Measurements from ENCODE around the gene HRAS. TPM values are rescaled to one million over a fixed set of nuclear protein-coding genes. Genes with fewer than 3 reads are reported as not detected.
A peak's percentile ranks its signal among the peaks of the same experiment; 100 is the strongest.

Gene HRAS
- total RNA-seq, 4 donors from 2014 or later = 82.9 to 131 (median 96.2) TPM

- Histone ChIP-seq H3K4me3 (peak overlapping the region; percentile 91), H3K36me3 (peaks cover 31% of the 10 kb centered on the region), H3K27ac (peak overlapping the region; percentile 20), H3K27me3 (no peaks in the 10 kb centered on the region), H3K9me3 (no peaks in the 10 kb centered on the region), H3K4me1 (peaks cover 52% of the 10 kb centered on the region)
- DNase-seq (ENCODE audit: low spot score in 2 of 2) = peak; percentile 69 to 80
- 78% methylated on average over 18 of the region's 37 CpGs for WGBS
- TF ChIP-seq POLR2AphosphoS5 (IDR thresholded peaks at IDR 0.05) (no peak), POLR2A (IDR thresholded peaks at IDR 0.05) (no peak), EP300 (IDR thresholded peaks at IDR 0.05) (no peak), CTCF (IDR thresholded peaks at IDR 0.05) (no peak)
Measured at GRCh38 chr11:533586-534395, 1.6 kb downstream of the HRAS start.

- no peak for TF ChIP-seq CTCF (IDR thresholded peaks at IDR 0.05)
- TF ChIP-seq POLR2AphosphoS5 (IDR thresholded peaks at IDR 0.05) = no peak
- TF ChIP-seq POLR2A (IDR thresholded peaks at IDR 0.05) = no peak
- no peak for TF ChIP-seq EP300 (IDR thresholded peaks at IDR 0.05)
- Histone ChIP-seq H3K27me3 (no peaks in the 10 kb centered on the region), H3K36me3 (peaks cover 31% of the 10 kb centered on the region), H3K27ac (no peak overlapping the region), H3K4me3 (peak overlapping the region; percentile 91), H3K9me3 (no peaks in the 10 kb centered on the region), H3K4me1 (peaks cover 52% of the 10 kb centered on the region)
- peak; percentile 71 to 79 for DNase-seq (ENCODE audit: low spot score in 2 of 2)
- WGBS = 62% methylated on average over 14 of the region's 33 CpGs
Measured at GRCh38 chr11:532986-533585, 2.3 kb downstream of the HRAS start.

GRCh38 chr11:532527-532985 lies 2.8 kb downstream of the HRAS start:
- no peak for TF ChIP-seq EP300 (IDR thresholded peaks at IDR 0.05)
- no peak for TF ChIP-seq POLR2A (IDR thresholded peaks at IDR 0.05)
- no peak for TF ChIP-seq POLR2AphosphoS5 (IDR thresholded peaks at IDR 0.05)
- TF ChIP-seq CTCF (IDR thresholded peaks at IDR 0.05) = no peak
- no peaks in the 10 kb centered on the region for H3K27me3 ChIP-seq
- H3K27ac ChIP-seq = no peak overlapping the region
- peak in 1 of 2 donors; percentile 79 for DNase-seq (ENCODE audit: low spot score in 2 of 2)
- WGBS = 66% methylated on average over 7 of the region's 23 CpGs
- H3K9me3 ChIP-seq = no peaks in the 10 kb centered on the region
- no peak overlapping the region for H3K4me3 ChIP-seq
- H3K36me3 ChIP-seq = peaks cover 31% of the 10 kb centered on the region
- peaks cover 47% of the 10 kb centered on the region for H3K4me1 ChIP-seq

GRCh38 chr11:531919-532526 lies 3.4 kb downstream of the HRAS start:
- Histone ChIP-seq H3K27ac (no peak overlapping the region), H3K4me3 (no peak overlapping the region), H3K9me3 (no peaks in the 10 kb centered on the region), H3K4me1 (peaks cover 42% of the 10 kb centered on the region), H3K27me3 (no peaks in the 10 kb centered on the region), H3K36me3 (peaks cover 31% of the 10 kb centered on the region)
- WGBS = 91% methylated on average over 8 of the region's 18 CpGs
- no peak for TF ChIP-seq POLR2A (IDR thresholded peaks at IDR 0.05)
- TF ChIP-seq EP300 (IDR thresholded peaks at IDR 0.05) = no peak
- TF ChIP-seq CTCF (IDR thresholded peaks at IDR 0.05) = no peak
- TF ChIP-seq POLR2AphosphoS5 (IDR thresholded peaks at IDR 0.05) = no peak
- DNase-seq (ENCODE audit: low spot score in 2 of 2) = no peak
